ENCODE results near the gene SCN2A. TPM values are rescaled to one million over a fixed set of nuclear protein-coding genes. Genes with fewer than 3 reads are reported as not detected.

The SCN2A gene
- total RNA-seq, result not detected

DNA sequence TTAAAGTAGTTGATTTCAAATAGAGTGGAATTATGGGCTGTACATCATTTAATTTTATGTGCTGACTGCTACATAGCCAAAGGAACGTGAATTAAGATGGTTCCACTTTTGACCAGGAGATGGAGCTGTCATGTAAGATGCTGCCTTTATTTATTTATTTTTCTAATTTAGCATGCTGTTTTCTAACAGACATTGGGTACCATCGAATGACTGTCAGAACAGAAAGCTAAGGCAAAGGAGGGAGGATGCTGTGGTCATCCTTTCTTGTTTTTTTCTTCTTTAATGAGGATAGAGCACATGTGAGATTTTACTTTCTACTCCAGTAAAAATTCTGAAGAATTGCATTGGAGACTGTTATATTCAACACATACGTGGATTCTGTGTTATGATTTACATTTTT, at the start of gene SCN2A:
Gene SCN2A, plus strand, starts transcription at position 185 of the 400 bp plus-strand sequence. CDS start 56,410 bp downstream, outside the sequence.
- ChIA-PET CTCF (interaction anchor here (1.0 to 1.8 kb wide), 5 partner anchors 11 to 223 kb away, joined by 3 to 6 read pairs (median 5); no protein-coding TSS in a partner anchor), POLR2A (no interaction called here)
- H3K4me3 Mint-ChIP-seq, result no peak within 1 kb of the TSS
- H3K27ac Mint-ChIP-seq, result no peak within 1 kb of the TSS
- no peak for DNase-seq
- H3K36me3 Mint-ChIP-seq, result no peaks in the 10 kb centered on the region
- intact Hi-C loops (cut with micrococcal nuclease), result loop anchor here (5.0 kb wide), 1 partner anchor 53 kb away; no protein-coding TSS in a partner anchor
- no peaks in the 10 kb centered on the region for H3K27me3 Mint-ChIP-seq
- H3K9me3 Mint-ChIP-seq, result no peaks in the 10 kb centered on the region
- H3K4me1 Mint-ChIP-seq (ENCODE audit: low read depth), result no peaks in the 10 kb centered on the region

DNA sequence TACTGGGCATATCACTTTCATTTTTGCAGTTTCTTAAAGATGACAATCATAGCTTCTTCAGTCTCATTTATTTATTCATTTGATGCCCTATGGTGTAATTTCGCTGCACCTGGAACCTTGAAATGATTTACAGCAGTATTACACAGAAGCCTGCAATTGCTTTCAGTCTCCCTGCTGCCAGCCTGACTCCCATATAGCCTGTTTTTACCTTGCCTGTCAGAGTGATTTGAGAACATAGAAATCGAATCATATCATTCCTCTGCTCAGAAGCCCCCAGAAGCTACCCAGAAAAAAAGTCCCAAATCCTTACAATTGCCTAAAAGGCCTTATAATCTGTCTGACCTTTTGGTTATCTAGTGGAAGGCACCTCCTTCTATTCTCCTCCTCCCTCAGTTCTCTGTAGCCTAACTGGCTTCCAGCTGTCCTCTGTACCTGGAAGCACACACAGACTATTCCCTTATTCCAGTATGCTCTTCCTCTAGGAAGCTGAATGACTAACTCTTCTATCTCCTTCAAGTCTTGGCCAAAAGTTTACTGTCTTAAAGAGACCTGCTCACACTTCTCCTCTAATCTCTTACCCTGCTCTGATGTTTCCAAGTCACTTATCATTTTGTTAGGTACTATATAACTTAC, 48.0 kb upstream of the SCN2A start:
- no peaks in the 10 kb centered on the region for H3K27me3 Mint-ChIP-seq
- POLR2A ChIA-PET, result no interaction called here
- H3K4me3 Mint-ChIP-seq, result no peak overlapping the region
- H3K9me3 Mint-ChIP-seq, result no peaks in the 10 kb centered on the region
- no peaks in the 10 kb centered on the region for H3K36me3 Mint-ChIP-seq
- no peak for DNase-seq
- no peaks in the 10 kb centered on the region for H3K4me1 Mint-ChIP-seq (ENCODE audit: low read depth)
- intact Hi-C loops (cut with micrococcal nuclease), result no loop called here
- CTCF ChIA-PET, result interaction anchor here (1.6 kb wide), 1 partner anchor 13 kb away, joined by 4 read pairs; the partner anchor contains the start of gene SCN3A
- H3K27ac Mint-ChIP-seq, result no peak overlapping the region

DNA sequence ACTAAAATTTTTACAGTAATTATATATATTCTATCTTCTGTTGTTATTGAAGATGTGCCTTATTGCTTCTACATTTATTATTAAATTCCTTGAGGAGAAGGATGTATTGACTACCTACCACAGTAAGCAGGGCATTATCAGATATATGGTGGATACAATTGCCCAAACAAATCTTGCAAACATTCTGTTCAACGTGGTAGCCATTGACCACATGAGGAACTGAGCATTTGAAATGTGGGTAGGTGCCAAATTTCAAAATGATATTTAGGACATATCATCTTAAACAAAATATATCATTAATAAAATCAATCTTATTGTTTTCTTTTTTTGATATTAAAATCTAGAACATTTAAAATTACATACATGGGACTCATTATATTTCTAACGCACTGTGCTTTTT, 46.5 kb upstream of the SCN2A start:
- Mint-ChIP-seq H3K9me3 (no peaks in the 10 kb centered on the region), H3K4me3 (no peak overlapping the region), H3K27me3 (no peaks in the 10 kb centered on the region), H3K36me3 (no peaks in the 10 kb centered on the region), H3K4me1 (ENCODE audit: low read depth) (no peaks in the 10 kb centered on the region), H3K27ac (no peak overlapping the region)
- POLR2A ChIA-PET, result no interaction called here
- CTCF ChIA-PET, result no interaction called here
- intact Hi-C loops (cut with micrococcal nuclease), result no loop called here
- DNase-seq, result no peak

DNA sequence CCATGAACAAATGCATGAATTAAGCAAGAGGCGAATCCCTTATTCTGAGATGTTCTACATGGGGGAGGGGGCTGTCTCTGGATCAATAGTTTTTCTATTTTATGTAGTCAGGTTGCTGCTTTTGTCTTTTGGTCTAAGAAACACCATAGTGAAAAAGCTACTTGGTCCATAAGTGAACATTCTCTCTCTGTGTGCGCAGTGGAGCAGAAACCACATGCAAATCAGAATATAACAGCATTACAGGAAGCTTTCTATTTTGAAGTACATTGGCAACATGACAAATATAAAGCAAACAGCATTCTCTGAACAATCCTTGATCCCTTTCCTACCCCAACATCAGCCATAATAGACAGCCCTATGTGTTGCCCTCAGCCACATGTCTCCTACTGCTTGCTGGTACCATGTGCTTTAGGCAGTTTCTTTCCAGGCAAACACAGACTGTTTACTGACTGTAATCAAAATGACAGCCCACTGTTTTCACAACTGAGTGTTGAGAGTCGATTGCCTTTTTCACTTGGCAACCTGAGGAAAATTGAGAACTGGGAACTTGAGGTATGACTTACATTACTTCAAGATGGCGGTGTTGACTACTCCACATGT, 45.9 kb upstream of the SCN2A start:
- Mint-ChIP-seq H3K27me3 (no peaks in the 10 kb centered on the region), H3K27ac (no peak overlapping the region), H3K36me3 (no peaks in the 10 kb centered on the region), H3K4me3 (no peak overlapping the region), H3K4me1 (ENCODE audit: low read depth) (no peaks in the 10 kb centered on the region), H3K9me3 (no peaks in the 10 kb centered on the region)
- no peak for DNase-seq
- intact Hi-C loops (cut with micrococcal nuclease), result no loop called here
- ChIA-PET CTCF (interaction anchor here (1.0 kb wide), 1 partner anchor 201 kb away, joined by 3 read pairs; no protein-coding TSS in a partner anchor), POLR2A (no interaction called here)

DNA sequence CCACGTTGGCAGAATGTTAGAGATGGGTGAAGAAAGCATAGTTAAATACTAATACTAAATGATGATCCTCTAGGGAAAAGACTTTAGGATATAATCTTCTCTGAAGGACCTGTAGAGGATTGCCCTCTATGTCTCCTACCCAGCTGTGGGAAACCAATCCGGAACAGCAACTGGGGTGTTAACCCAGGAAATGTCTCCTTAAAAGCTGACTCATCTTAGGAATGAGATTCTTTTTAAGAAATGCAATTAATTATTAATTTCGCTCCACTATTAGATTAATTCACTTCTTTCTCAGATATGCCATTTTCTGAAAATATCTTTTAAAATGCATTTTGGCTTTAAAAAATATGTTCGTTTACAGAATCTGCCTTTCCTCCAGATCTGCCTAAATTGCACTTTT, 42.8 kb upstream of the SCN2A start:
- H3K4me1 Mint-ChIP-seq (ENCODE audit: low read depth), result no peaks in the 10 kb centered on the region
- CTCF ChIA-PET, result no interaction called here
- H3K36me3 Mint-ChIP-seq, result no peaks in the 10 kb centered on the region
- POLR2A ChIA-PET, result no interaction called here
- H3K27me3 Mint-ChIP-seq, result no peaks in the 10 kb centered on the region
- no peak overlapping the region for H3K4me3 Mint-ChIP-seq
- no peak for DNase-seq
- H3K27ac Mint-ChIP-seq, result no peak overlapping the region
- intact Hi-C loops (cut with micrococcal nuclease), result no loop called here
- no peaks in the 10 kb centered on the region for H3K9me3 Mint-ChIP-seq

DNA sequence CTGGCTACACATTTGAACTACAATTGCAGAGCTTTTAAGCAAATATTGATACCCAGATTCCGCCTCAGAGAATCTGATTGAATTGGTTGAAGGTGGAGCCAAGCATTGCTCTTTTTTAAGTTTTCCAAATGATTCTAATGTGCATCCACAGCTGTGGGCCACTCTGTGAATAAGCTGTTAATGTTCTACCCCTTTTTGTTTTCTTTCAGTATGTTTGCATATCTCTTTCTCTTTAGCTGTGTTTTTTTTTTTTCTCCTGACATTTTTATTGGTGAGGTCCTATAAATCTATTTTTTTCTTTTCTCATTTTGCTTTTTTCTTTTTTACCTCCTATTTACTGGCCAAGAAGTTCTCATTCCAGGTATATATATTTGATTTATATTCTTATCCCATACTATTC, 41.9 kb upstream of the SCN2A start:
- no peaks in the 10 kb centered on the region for H3K4me1 Mint-ChIP-seq (ENCODE audit: low read depth)
- DNase-seq, result no peak
- H3K27ac Mint-ChIP-seq, result no peak overlapping the region
- H3K4me3 Mint-ChIP-seq, result no peak overlapping the region
- ChIA-PET CTCF (no interaction called here), POLR2A (no interaction called here)
- H3K36me3 Mint-ChIP-seq, result no peaks in the 10 kb centered on the region
- intact Hi-C loops (cut with micrococcal nuclease), result no loop called here
- no peaks in the 10 kb centered on the region for H3K27me3 Mint-ChIP-seq
- H3K9me3 Mint-ChIP-seq, result no peaks in the 10 kb centered on the region

DNA sequence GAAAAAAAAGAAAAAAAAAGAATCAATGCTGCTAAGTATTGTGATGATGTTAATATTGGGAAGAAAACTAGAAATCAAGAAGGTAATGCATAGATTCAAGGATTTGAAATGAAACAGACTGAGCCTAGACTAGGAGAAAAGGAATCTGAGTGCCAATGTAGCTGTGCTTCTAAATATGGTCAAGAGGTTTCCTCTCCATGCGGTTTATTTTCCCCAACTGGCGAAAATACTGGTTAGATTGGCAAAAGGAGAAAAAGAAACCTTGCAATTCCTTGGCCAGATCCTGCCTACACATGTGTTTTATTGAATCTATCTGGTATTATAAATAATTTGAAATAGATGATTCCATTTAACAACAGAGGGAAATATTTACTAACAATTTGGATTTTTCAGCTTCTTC, 41.0 kb upstream of the SCN2A start:
- ChIA-PET CTCF (no interaction called here), POLR2A (no interaction called here)
- Mint-ChIP-seq H3K36me3 (no peaks in the 10 kb centered on the region), H3K9me3 (no peaks in the 10 kb centered on the region), H3K4me1 (ENCODE audit: low read depth) (no peaks in the 10 kb centered on the region), H3K27me3 (no peaks in the 10 kb centered on the region), H3K4me3 (no peak overlapping the region), H3K27ac (no peak overlapping the region)
- intact Hi-C loops (cut with micrococcal nuclease), result no loop called here
- DNase-seq, result no peak

DNA sequence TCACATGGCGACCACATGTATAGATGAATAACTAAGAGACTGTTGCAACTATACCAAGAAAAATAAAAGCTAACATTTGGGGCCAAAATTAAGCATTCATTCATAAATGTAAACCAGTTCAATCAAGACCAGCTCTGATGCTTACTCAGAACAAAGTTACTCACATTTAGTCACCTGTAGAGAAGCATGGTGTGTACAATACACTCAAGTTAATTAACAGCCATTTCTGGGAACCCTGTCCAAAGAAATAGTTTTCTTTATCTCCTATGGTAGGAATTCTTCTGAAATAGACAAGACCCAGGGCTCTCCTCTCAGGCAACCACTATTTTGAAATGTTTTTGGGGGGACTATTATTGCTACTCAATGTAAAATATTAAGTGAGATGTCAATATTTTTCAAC, 37.0 kb upstream of the SCN2A start:
- H3K27me3 Mint-ChIP-seq, result peaks cover 2% of the 10 kb centered on the region
- POLR2A ChIA-PET, result no interaction called here
- DNase-seq, result no peak
- no peaks in the 10 kb centered on the region for H3K4me1 Mint-ChIP-seq (ENCODE audit: low read depth)
- no peaks in the 10 kb centered on the region for H3K36me3 Mint-ChIP-seq
- no peaks in the 10 kb centered on the region for H3K9me3 Mint-ChIP-seq
- H3K27ac Mint-ChIP-seq, result no peak overlapping the region
- H3K4me3 Mint-ChIP-seq, result no peak overlapping the region
- intact Hi-C loops (cut with micrococcal nuclease), result loop anchor here (10.0 kb wide), 1 partner anchor 467 kb away; no protein-coding TSS in a partner anchor
- CTCF ChIA-PET, result no interaction called here

DNA sequence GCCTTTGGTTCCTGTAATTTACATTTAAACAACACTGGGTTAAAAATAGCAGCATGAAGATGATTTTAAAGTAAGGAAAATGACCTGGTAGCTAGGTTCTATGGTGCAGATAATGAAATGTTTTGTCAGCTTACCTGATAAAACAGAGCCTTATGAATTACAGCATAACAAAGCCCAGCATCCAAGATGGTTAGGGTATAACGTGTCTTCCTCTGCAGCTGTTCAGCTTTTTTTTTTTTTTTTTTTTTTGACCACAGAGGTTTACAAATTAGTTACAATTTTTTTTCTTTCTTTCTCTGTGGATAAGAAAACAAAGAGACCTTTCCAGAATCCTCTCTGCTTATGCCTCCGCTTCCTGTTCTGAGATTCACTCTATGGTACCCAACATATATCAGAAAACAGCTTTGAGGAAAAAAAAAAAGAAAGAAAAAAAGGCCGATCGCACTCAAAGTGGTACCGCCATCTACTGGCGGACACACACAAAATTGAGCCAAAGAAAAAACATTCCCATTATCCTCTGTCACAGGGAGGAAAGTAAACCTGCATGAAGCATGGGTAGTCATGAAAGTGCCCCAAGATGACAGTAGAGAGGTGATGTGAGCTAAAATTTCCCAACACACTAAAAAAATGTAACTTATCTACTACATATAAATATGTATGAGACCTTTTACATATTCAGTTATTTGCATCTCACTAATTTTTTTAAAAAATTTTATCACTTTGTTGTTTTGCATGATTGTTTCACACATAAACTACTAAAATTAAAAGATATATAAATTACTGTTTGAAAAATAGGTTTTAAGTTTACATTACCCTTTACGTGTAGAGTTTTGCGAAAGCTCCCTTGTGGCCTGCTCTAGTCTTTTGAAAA, 35.3 kb upstream of the SCN2A start, which contains the start of gene SCN3A:
Gene SCN3A, minus strand, starts transcription at position 362 of the 871 bp plus-strand sequence. CDS start 27,656 bp downstream, outside the sequence.
- Mint-ChIP-seq H3K36me3 (no peaks in the 10 kb centered on the region), H3K4me3 (no peak within 1 kb of the TSS), H3K27me3 (peaks cover 2% of the 10 kb centered on the region), H3K27ac (no peak within 1 kb of the TSS), H3K9me3 (no peaks in the 10 kb centered on the region), H3K4me1 (ENCODE audit: low read depth) (no peaks in the 10 kb centered on the region)
- intact Hi-C loops (cut with micrococcal nuclease), result loop anchor here (1.0 to 10.0 kb wide), 3 partner anchors 188 to 469 kb away; no protein-coding TSS in a partner anchor
- ChIA-PET POLR2A (no interaction called here), CTCF (interaction anchor here (0.6 to 2.1 kb wide), 12 partner anchors 9 to 272 kb away, joined by 3 to 11 read pairs (median 4); no protein-coding TSS in a partner anchor)
- no peak for DNase-seq

DNA sequence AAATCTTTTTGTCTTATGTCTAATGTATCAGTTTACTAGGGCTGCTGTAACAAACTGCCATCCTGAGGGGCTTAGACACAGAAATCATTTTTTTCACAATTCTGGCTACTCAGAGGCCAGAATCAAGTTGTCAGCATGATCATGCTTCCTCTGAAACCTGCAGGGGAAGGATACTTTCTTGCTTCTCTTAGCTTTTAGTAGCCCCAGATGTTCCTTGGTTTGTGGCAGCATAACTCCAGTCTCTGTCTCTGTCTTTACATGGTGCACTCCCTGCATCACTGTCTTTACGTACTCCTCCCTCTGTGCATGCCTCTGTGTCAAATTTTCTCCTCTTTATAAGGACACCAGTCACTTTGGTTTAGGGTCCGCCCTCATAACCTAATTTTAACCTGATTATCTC, 33.3 kb upstream of the SCN2A start:
- no peaks in the 10 kb centered on the region for H3K9me3 Mint-ChIP-seq
- POLR2A ChIA-PET, result no interaction called here

DNA sequence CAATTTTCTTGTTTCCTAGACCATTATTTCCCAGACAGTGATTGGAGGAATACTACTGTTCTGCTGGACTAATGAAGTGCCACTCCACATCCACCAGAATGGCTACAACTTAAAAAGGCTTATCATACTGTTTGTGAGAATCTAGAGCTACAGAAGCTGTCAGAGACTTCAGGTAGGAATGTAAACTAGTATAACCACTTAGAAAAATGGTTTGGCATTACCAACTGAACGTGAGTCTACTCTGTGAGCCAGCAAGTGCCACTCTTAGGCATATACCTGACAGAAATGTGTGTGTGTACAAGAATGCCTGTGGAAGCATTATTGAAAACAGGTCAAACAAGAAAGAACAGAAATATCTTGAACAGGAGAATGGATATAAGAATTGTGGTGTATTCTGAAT, 31.1 kb upstream of the SCN2A start:
- Mint-ChIP-seq H3K4me3 (no peak overlapping the region), H3K36me3 (no peaks in the 10 kb centered on the region), H3K4me1 (ENCODE audit: low read depth) (no peaks in the 10 kb centered on the region), H3K9me3 (no peaks in the 10 kb centered on the region), H3K27me3 (peaks cover 2% of the 10 kb centered on the region), H3K27ac (no peak overlapping the region)
- CTCF ChIA-PET, result interaction anchor here (0.8 kb wide), 1 partner anchor 192 kb away, joined by 3 read pairs; no protein-coding TSS in a partner anchor
- intact Hi-C loops (cut with micrococcal nuclease), result loop anchor here (10.0 kb wide), 1 partner anchor 473 kb away; no protein-coding TSS in a partner anchor
- no peak for DNase-seq
- POLR2A ChIA-PET, result no interaction called here

More for the DNA sequence above, 33.3 kb upstream of the SCN2A start:
- intact Hi-C loops (cut with micrococcal nuclease), result loop anchor here (2.0 to 10.0 kb wide), 2 partner anchors 213 to 471 kb away; no protein-coding TSS in a partner anchor
- no peak for DNase-seq
- Mint-ChIP-seq H3K27me3 (peaks cover 2% of the 10 kb centered on the region), H3K36me3 (no peaks in the 10 kb centered on the region), H3K4me1 (ENCODE audit: low read depth) (no peaks in the 10 kb centered on the region), H3K4me3 (no peak overlapping the region), H3K27ac (no peak overlapping the region)
- CTCF ChIA-PET, result no interaction called here

DNA sequence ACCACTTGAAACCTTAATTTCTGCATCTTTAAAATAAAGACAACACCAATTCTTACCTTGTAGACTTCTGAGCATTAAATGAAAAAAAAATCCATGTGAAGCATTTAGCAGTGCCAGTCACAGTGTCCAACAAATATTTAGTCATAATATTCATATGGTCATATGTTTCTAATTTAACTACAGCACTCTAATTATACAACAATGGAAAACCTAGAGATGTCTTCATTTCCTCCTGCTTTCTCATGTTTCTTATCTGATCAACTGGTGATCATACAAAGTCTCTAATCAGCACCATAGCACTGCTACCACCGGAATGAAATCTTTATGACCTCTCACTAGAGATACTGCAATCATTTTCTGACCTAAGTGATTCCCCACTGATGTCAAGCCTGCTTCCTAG, 25.1 kb upstream of the SCN2A start:
- Mint-ChIP-seq H3K27ac (no peak overlapping the region), H3K4me3 (no peak overlapping the region), H3K9me3 (no peaks in the 10 kb centered on the region), H3K36me3 (no peaks in the 10 kb centered on the region), H3K27me3 (no peaks in the 10 kb centered on the region), H3K4me1 (ENCODE audit: low read depth) (no peaks in the 10 kb centered on the region)
- intact Hi-C loops (cut with micrococcal nuclease), result no loop called here
- ChIA-PET POLR2A (no interaction called here), CTCF (interaction anchor here (0.6 kb wide), 1 partner anchor 737 kb away, joined by 3 read pairs; no protein-coding TSS in a partner anchor)
- no peak for DNase-seq
